IPS-20b (cell line): ENCODE data around the gene INPP5E.

Experiments used
- H3K27ac ChIP-seq: one replicate; pipeline ENCODE4 v1.5.1; 2013; ENCODE audit warnings: low read length
- H3K27me3 ChIP-seq: 2 replicates; pipeline ENCODE4 v1.6.1; 2013; ENCODE audit warnings: mild to moderate bottlenecking, low read length, inconsistent platforms; ENCODE audit not compliant: insufficient read depth
- H3K36me3 ChIP-seq: 2 replicates; pipeline ENCODE4 v1.6.1; 2013; ENCODE audit warnings: low read depth, mild to moderate bottlenecking, inconsistent platforms, low read length, moderate library complexity; ENCODE audit not compliant: insufficient read depth
- H3K4me1 ChIP-seq: 2 replicates; pipeline ENCODE4 v1.6.1; 2013; ENCODE audit warnings: mild to moderate bottlenecking, control low read depth, inconsistent platforms, low read length, moderate library complexity; ENCODE audit not compliant: insufficient read depth
- H3K4me3 ChIP-seq: 2 replicates; pipeline ENCODE4 v1.5.1; 2013; ENCODE audit warnings: mild to moderate bottlenecking, low read length, inconsistent platforms
- H3K9ac ChIP-seq: 2 replicates; pipeline ENCODE4 v1.6.1; 2013; ENCODE audit warnings: low read depth, mild to moderate bottlenecking, inconsistent platforms, low read length, moderate library complexity
- H3K9me3 ChIP-seq: 2 replicates; pipeline ENCODE4 v1.6.1; 2013; ENCODE audit warnings: mild to moderate bottlenecking, low read depth, low read length, inconsistent platforms; ENCODE audit not compliant: insufficient read depth

The INPP5E gene

GRCh38 chr9:136467766-136468165, 28.1 kb upstream of the INPP5E start:
- Histone ChIP-seq H3K9me3 (no peaks in the 10 kb centered on the region), H3K4me3 (no peak overlapping the region), H3K4me1 (no peaks in the 10 kb centered on the region), H3K27ac (no peak overlapping the region), H3K36me3 (peaks cover 99% of the 10 kb centered on the region), H3K27me3 (no peaks in the 10 kb centered on the region), H3K9ac (no peak overlapping the region)

GRCh38 chr9:136466155-136466541, 26.5 kb upstream of the INPP5E start:
- Histone ChIP-seq H3K9ac (no peak overlapping the region), H3K36me3 (peaks cover 99% of the 10 kb centered on the region), H3K4me1 (no peaks in the 10 kb centered on the region), H3K27ac (no peak overlapping the region), H3K9me3 (no peaks in the 10 kb centered on the region), H3K27me3 (no peaks in the 10 kb centered on the region), H3K4me3 (no peak overlapping the region)

GRCh38 chr9:136465500-136466154, 26.0 kb upstream of the INPP5E start:
- no peak overlapping the region for H3K9ac ChIP-seq
- H3K4me3 ChIP-seq: no peak overlapping the region
- H3K4me1 ChIP-seq: no peaks in the 10 kb centered on the region
- peaks cover 99% of the 10 kb centered on the region for H3K36me3 ChIP-seq
- H3K9me3 ChIP-seq: no peaks in the 10 kb centered on the region
- no peaks in the 10 kb centered on the region for H3K27me3 ChIP-seq
- H3K27ac ChIP-seq: no peak overlapping the region

GRCh38 chr9:136464241-136464640, 24.6 kb upstream of the INPP5E start:
- no peaks in the 10 kb centered on the region for H3K27me3 ChIP-seq
- no peaks in the 10 kb centered on the region for H3K9me3 ChIP-seq
- H3K4me3 ChIP-seq: no peak overlapping the region
- H3K9ac ChIP-seq: no peak overlapping the region
- H3K36me3 ChIP-seq: peaks cover 97% of the 10 kb centered on the region
- no peaks in the 10 kb centered on the region for H3K4me1 ChIP-seq
- no peak overlapping the region for H3K27ac ChIP-seq

GRCh38 chr9:136463578-136463977, 23.9 kb upstream of the INPP5E start:
- Histone ChIP-seq H3K27ac (no peak overlapping the region), H3K27me3 (no peaks in the 10 kb centered on the region), H3K4me3 (no peak overlapping the region), H3K9ac (no peak overlapping the region), H3K36me3 (peaks cover 97% of the 10 kb centered on the region), H3K9me3 (no peaks in the 10 kb centered on the region), H3K4me1 (no peaks in the 10 kb centered on the region)

GRCh38 chr9:136462664-136463063, 23.0 kb upstream of the INPP5E start:
- Histone ChIP-seq H3K4me3 (no peak overlapping the region), H3K36me3 (peaks cover 97% of the 10 kb centered on the region), H3K4me1 (no peaks in the 10 kb centered on the region), H3K9me3 (no peaks in the 10 kb centered on the region), H3K27ac (no peak overlapping the region), H3K27me3 (no peaks in the 10 kb centered on the region), H3K9ac (no peak overlapping the region)

GRCh38 chr9:136460772-136461325, 21.2 kb upstream of the INPP5E start:
- Histone ChIP-seq H3K27ac (no peak overlapping the region), H3K4me1 (no peaks in the 10 kb centered on the region), H3K9ac (no peak overlapping the region), H3K27me3 (no peaks in the 10 kb centered on the region), H3K9me3 (no peaks in the 10 kb centered on the region), H3K4me3 (no peak overlapping the region), H3K36me3 (peaks cover 98% of the 10 kb centered on the region)

- Histone ChIP-seq H3K9ac (no peak overlapping the region), H3K36me3 (peaks cover 98% of the 10 kb centered on the region), H3K4me3 (no peak overlapping the region)
These were observed 19.8 kb upstream of the INPP5E start for GRCh38 chr9:136459425-136459824.

GRCh38 chr9:136457326-136457725, 17.7 kb upstream of the INPP5E start:
- peaks cover 95% of the 10 kb centered on the region for H3K36me3 ChIP-seq

More at GRCh38 chr9:136459425-136459824, 19.8 kb upstream of the INPP5E start:
- H3K4me1 ChIP-seq: no peaks in the 10 kb centered on the region
- no peaks in the 10 kb centered on the region for H3K27me3 ChIP-seq
- H3K9me3 ChIP-seq: no peaks in the 10 kb centered on the region
- H3K27ac ChIP-seq: no peak overlapping the region

GRCh38 chr9:136456258-136456657, 16.6 kb upstream of the INPP5E start:
- Histone ChIP-seq H3K9me3 (no peaks in the 10 kb centered on the region), H3K9ac (no peak overlapping the region), H3K27ac (no peak overlapping the region), H3K36me3 (peaks cover 92% of the 10 kb centered on the region), H3K27me3 (no peaks in the 10 kb centered on the region), H3K4me3 (no peak overlapping the region), H3K4me1 (no peaks in the 10 kb centered on the region)

More at GRCh38 chr9:136457326-136457725, 17.7 kb upstream of the INPP5E start:
- Histone ChIP-seq H3K4me3 (no peak overlapping the region), H3K27me3 (no peaks in the 10 kb centered on the region), H3K9ac (no peak overlapping the region), H3K27ac (no peak overlapping the region), H3K4me1 (no peaks in the 10 kb centered on the region), H3K9me3 (no peaks in the 10 kb centered on the region)

GRCh38 chr9:136455043-136456002, 15.7 kb upstream of the INPP5E start:
- Histone ChIP-seq H3K27me3 (no peaks in the 10 kb centered on the region), H3K9ac (no peak overlapping the region), H3K9me3 (no peaks in the 10 kb centered on the region), H3K27ac (no peak overlapping the region), H3K4me3 (no peak overlapping the region), H3K4me1 (no peaks in the 10 kb centered on the region), H3K36me3 (peaks cover 92% of the 10 kb centered on the region)
